GM23338 (cell line): ENCODE measurements around the gene GRAMD1C. TPM values are rescaled to one million over a fixed set of nuclear protein-coding genes. Genes with fewer than 3 reads are reported as not detected.

Experiments
- ATAC-seq: fragments of 200-7000 bp; cut with Tn5 transposase; 3 replicates; pipeline ENCODE4 v1.9.1; 2020
- DNase-seq: peaks from one replicate; pipeline ENCODE4 v3.0.0-alpha.2; 2015; ENCODE audit warnings: low spot score
- H2AFZ ChIP-seq: fragments of 200-600 bp; sonication (generic); 2 replicates; pipeline ENCODE4 v1.8.0; 2016; ENCODE audit warnings: antibody characterized with exemption, mild to moderate bottlenecking, moderate library complexity
- H3F3A ChIP-seq: fragments of 200-600 bp; sonication (generic); replicated peaks from 2 replicates; pipeline ENCODE4 v1.8.0; 2017; ENCODE audit warnings: antibody characterized with exemption, mixed run types, low read depth
- H3K27ac ChIP-seq: fragments of 200-600 bp; sonication (generic); 2 replicates; pipeline ENCODE4 v1.6.1; 2016; ENCODE audit warnings: low read depth
- H3K27me3 ChIP-seq: fragments of 200-600 bp; sonication (generic); 2 replicates; pipeline ENCODE4 v1.8.0; 2016; ENCODE audit warnings: mild to moderate bottlenecking, mixed run types, moderate library complexity; ENCODE audit not compliant: insufficient read depth
- H3K36me3 ChIP-seq: fragments of 200-600 bp; sonication (generic); 2 replicates; pipeline ENCODE4 v1.8.0; 2016; ENCODE audit warnings: mild to moderate bottlenecking; ENCODE audit not compliant: insufficient read depth
- H3K4me1 ChIP-seq: fragments of 200-600 bp; sonication (generic); 2 replicates; pipeline ENCODE4 v1.8.0; 2016; ENCODE audit warnings: mild to moderate bottlenecking, moderate library complexity; ENCODE audit not compliant: insufficient read depth
- H3K4me2 ChIP-seq: fragments of 200-600 bp; sonication (generic); 2 replicates; pipeline ENCODE4 v1.7.1; 2017; ENCODE audit warnings: mixed run types
- H3K4me3 ChIP-seq: fragments of 200-600 bp; sonication (generic); 2 replicates; pipeline ENCODE4 v1.6.1; 2016; ENCODE audit warnings: mixed run types
- H3K79me2 ChIP-seq: fragments of 200-600 bp; sonication (generic); replicated peaks from 2 replicates; pipeline ENCODE4 v1.8.0; 2017; ENCODE audit warnings: mild to moderate bottlenecking; ENCODE audit not compliant: insufficient read depth
- H3K9me2 ChIP-seq: fragments of 200-600 bp; sonication (generic); 2 replicates; pipeline ENCODE4 v1.8.0; 2017; ENCODE audit not compliant: insufficient read depth
- H4K20me1 ChIP-seq: fragments of 200-600 bp; sonication (generic); replicated peaks from 2 replicates; pipeline ENCODE4 v1.8.0; 2017; ENCODE audit warnings: mild to moderate bottlenecking; ENCODE audit not compliant: insufficient read depth
- H3K27ac Mint-ChIP-seq: 2 replicates; pipeline ENCODE4 v1.8.0; 2020; ENCODE audit warnings: inconsistent platforms, mild to moderate bottlenecking, moderate library complexity, mixed read lengths
- H3K27me3 Mint-ChIP-seq: 3 replicates; pipeline ENCODE4 v1.8.0; 2022; ENCODE audit warnings: low read depth, mild to moderate bottlenecking, moderate library complexity, mixed read lengths, inconsistent platforms; ENCODE audit not compliant: insufficient read depth, poor library complexity
- H3K36me3 Mint-ChIP-seq: 3 replicates; pipeline ENCODE4 v1.8.0; 2021; ENCODE audit warnings: low read depth, mild to moderate bottlenecking, inconsistent platforms, moderate library complexity, mixed read lengths
- H3K4me1 Mint-ChIP-seq: 3 replicates; pipeline ENCODE4 v1.8.0; 2020; ENCODE audit warnings: mild to moderate bottlenecking, inconsistent platforms, mixed read lengths
- H3K4me3 Mint-ChIP-seq: 3 replicates; pipeline ENCODE4 v1.8.0; 2021; ENCODE audit warnings: moderate library complexity, mild to moderate bottlenecking, inconsistent platforms, mixed read lengths
- H3K9me3 Mint-ChIP-seq: 3 replicates; pipeline ENCODE4 v1.8.0; 2020; ENCODE audit warnings: moderate library complexity, mild to moderate bottlenecking, inconsistent platforms, mixed read lengths
- CREB1 ChIP-seq: fragments of 250-450 bp; sonication (Bioruptor Pico); IDR thresholded peaks from 2 replicates; pipeline ENCODE4 v1.5.0; 2020; ENCODE audit warnings: low read depth, mild to moderate bottlenecking, moderate library complexity
- CTCF ChIP-seq, 2 experiments: fragments of 200-600 bp in 1 of 2; sonication (generic) in 1 of 2; conservative IDR thresholded peaks; 2 replicates each; pipeline versions ENCODE4 v1.5.1 to v1.6.1; 2016 to 2017; ENCODE audit warnings: antibody characterized with exemption in 2 of 2, low read depth in 2 of 2, mild to moderate bottlenecking in 2 of 2, moderate library complexity in 1 of 2
- ETS1 ChIP-seq: IDR thresholded peaks from 2 replicates; pipeline ENCODE4 v1.6.1; 2016; ENCODE audit warnings: antibody characterized with exemption
- EZH2 ChIP-seq: fragments of 200-600 bp; sonication (generic); IDR thresholded peaks from one replicate; pipeline ENCODE4 v1.8.0; 2017; ENCODE audit warnings: antibody characterized with exemption, mild to moderate bottlenecking, low read depth; ENCODE audit not compliant: unreplicated experiment
- EZH2phosphoT487 ChIP-seq: fragments of 200-600 bp; sonication (generic); IDR thresholded peaks from one replicate; pipeline ENCODE4 v1.8.1; 2018; ENCODE audit warnings: antibody characterized with exemption; ENCODE audit not compliant: unreplicated experiment
- JUNB ChIP-seq: IDR thresholded peaks from one replicate; pipeline ENCODE4 v1.6.1; 2016; ENCODE audit warnings: antibody characterized with exemption; ENCODE audit not compliant: unreplicated experiment
- NANOG ChIP-seq: IDR thresholded peaks from 2 replicates; pipeline ENCODE4 v1.6.1; 2016; ENCODE audit warnings: antibody characterized with exemption, borderline replicate concordance
- POLR2AphosphoS5 ChIP-seq: IDR thresholded peaks from 2 replicates; pipeline ENCODE4 v1.6.1; 2016; ENCODE audit warnings: antibody characterized with exemption, low read depth
- REST ChIP-seq: IDR thresholded peaks from one replicate; pipeline ENCODE4 v1.6.1; 2018; ENCODE audit warnings: antibody characterized with exemption; ENCODE audit not compliant: unreplicated experiment
- STAT1 ChIP-seq: IDR thresholded peaks from one replicate; pipeline ENCODE4 v1.6.1; 2016; ENCODE audit warnings: antibody characterized with exemption; ENCODE audit not compliant: unreplicated experiment
- ZNF114 ChIP-seq: fragments of 250-450 bp; sonication (Bioruptor Pico); IDR thresholded peaks from 2 replicates; pipeline ENCODE4 v1.5.0; 2020; ENCODE audit warnings: mild to moderate bottlenecking, moderate library complexity
- ZNF331 ChIP-seq: fragments of 250-450 bp; sonication (Bioruptor Pico); IDR thresholded peaks from 2 replicates; pipeline ENCODE4 v1.5.0; 2020; ENCODE audit warnings: low read depth, mild to moderate bottlenecking, moderate library complexity
- ZNF462 ChIP-seq: fragments of 250-450 bp; sonication (Bioruptor Pico); IDR thresholded peaks from 2 replicates; pipeline ENCODE4 v1.5.0; 2020; ENCODE audit warnings: mild to moderate bottlenecking, moderate library complexity
- polyA plus RNA-seq: library from polyadenylated mRNA; unstranded; fragments of >200 nt; fragmentation: Nextera tagmentation; extraction: Ambion mirVana; gene quantifications from 2 replicates; pipeline ENCODE4 v1.2.1, GENCODE V29; 2016
- total RNA-seq: library from RNA; depleted of rRNA; stranded (reverse); fragments of >200 nt; shearing (Covaris generic); gene quantifications from 2 replicates; pipeline ENCODE4 v1.2.3, GENCODE V29; 2014

Gene GRAMD1C
- total and polyA plus RNA-seq, 2 experiments from 2014 or later, result 3.3 to 3.6 TPM

GRCh38 chr3:113839551-113839950, 963 bp downstream of the GRAMD1C start:
- H3K4me3 ChIP-seq, result peak overlapping the region; percentile 69
- Mint-ChIP-seq H3K4me3 (peak overlapping the region; percentile 88), H3K4me1 (peaks cover 12% of the 10 kb centered on the region), H3K27me3 (peaks cover 9% of the 10 kb centered on the region), H3K9me3 (no peaks in the 10 kb centered on the region), H3K27ac (no peak overlapping the region), H3K36me3 (no peaks in the 10 kb centered on the region)
- H3K4me1 ChIP-seq, result peaks cover 7% of the 10 kb centered on the region; the same call in 1 of the 2 replicates
- H3K27ac ChIP-seq, result no peak overlapping the region
- H4K20me1 ChIP-seq, result no peaks in the 10 kb centered on the region
- TF ChIP-seq CTCF (conservative IDR thresholded peaks at IDR 0.05; ENCODE audit: low read depth in 2 of 2) (no peak), POLR2AphosphoS5 (no peak), JUNB (no peak), EZH2phosphoT487 (no peak), ZNF114 (CRISPR knock-in tag) (no peak), STAT1 (no peak), ETS1 (no peak), CREB1 (CRISPR knock-in tag) (no peak), EZH2 (no peak), REST (no peak), NANOG (no peak), ZNF462 (CRISPR knock-in tag) (no peak), ZNF331 (CRISPR knock-in tag) (no peak)
- no peaks in the 10 kb centered on the region; the same call in 1 of the 2 replicates for H3K27me3 ChIP-seq
- H3K79me2 ChIP-seq, result no peaks in the 10 kb centered on the region
- peak overlapping the region; percentile 85 for H3K4me2 ChIP-seq
- no peaks in the 10 kb centered on the region for H3K9me2 ChIP-seq
- DNase-seq (no peak), ATAC-seq (no peak)
- no peaks in the 10 kb centered on the region for H3K36me3 ChIP-seq
- H3F3A ChIP-seq, result no peaks in the 10 kb centered on the region; the same call in 1 of the 2 replicates
- H2AFZ ChIP-seq, result peak overlapping the region; percentile 99; the same call in 1 of the 2 replicates
